NCI-H2029 (cell line): ENCODE data around the gene ECD.
"Not testable (repeated sequence)": the region's sequence is repeated elsewhere in the genome, so short reads cannot be mapped to it uniquely, and the experiment has no call there.

Experiments
- DNase-seq: peaks from one replicate; lab custom pipeline; 2025; lab: John Stamatoyannopoulos, UW

The ECD gene

GRCh38 chr10:73159038-73159648, 8.7 kb downstream of the ECD start:
- DNase-seq: no peak

DNA sequence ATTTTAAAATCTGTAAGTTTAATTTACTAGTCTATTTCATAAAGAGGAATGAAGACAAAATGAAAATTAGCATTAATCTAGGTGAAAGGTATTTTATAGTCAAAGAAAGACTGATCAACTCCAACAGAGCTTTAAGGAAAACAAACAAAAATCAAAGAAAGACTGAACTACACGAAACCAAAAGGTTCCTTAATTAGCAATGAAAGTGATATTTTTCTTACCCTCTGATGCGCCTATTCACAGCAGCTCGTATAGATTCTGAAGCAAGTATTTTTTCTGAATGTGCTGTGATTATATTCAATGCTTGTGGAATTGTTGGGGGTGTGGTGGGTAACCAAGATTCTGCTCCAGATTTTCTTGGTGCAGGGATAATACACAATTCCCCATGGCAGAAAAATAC, 11.8 kb downstream of the ECD start:
- DNase-seq: no peak

DNA sequence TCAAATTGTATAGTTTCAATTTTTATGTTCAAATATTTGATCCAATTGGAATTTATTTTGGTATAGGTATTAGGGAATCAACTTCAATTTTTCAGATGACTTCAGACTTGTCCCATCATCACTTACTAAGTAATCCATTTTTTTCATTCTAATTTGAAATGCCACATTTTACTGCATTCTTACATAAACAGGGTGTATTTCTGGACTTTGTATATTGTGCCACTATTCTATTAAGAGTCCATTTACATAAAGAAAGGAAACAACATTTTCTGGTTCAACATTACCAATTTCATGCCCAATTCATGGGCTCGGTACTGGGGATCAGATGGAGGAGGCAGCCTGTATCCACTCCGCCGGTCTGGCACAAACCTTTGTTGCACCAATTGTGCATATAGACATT, 15.8 kb downstream of the ECD start:
- no peak for DNase-seq

DNA sequence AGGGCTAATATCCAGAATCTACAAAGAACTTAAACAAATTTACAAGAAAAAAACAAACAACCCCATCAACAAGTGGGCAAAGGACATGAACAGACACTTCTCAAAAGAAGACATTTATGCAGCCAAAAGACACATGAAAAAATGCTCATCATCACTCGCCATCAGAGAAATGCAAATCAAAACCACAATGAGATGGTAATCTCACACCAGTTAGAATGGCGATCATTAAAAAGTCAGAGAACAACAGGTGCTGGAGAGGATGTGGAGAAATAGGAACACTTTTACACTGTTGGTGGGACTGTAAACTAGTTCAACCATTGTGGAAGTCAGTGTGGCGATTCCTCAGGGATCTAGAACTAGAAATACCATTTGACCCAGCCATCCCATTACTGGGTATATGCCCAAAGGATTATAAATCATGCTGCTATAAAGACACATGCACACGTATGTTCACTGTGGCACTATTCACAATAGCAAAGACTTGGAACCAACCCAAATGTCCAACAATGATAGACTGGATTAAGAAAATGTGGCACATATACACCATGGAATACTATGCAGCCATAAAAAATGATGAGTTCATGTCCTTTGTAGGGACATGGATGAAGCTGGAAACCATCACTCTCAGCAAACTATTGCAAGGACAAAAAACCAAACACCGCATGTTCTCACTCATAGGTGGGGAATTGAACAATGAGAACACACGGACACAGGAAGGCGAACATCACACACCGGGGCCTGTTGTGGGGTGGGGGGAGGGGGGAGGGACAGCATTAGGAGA, 17.0 kb downstream of the ECD start:
- not testable (repeated sequence) for DNase-seq

DNA sequence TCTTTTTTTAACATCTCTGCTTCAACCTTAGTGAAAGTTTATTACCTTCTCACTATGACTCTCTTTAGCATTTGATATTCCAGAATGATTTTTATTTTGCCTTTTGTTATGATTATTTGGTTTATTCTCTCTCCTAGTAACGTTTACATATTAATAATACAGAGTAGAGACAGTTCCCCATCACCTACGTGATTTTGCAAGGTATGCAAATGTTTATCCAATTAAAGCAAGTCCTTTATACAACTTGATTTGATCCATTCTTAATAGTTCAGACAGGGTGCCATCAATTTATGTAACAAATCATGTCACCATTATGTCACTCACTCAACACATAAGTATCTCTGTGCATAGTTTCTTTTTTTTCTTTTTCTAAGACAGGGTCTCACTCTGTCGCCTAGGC, 26.2 kb downstream of the ECD start:
- no peak for DNase-seq

DNA sequence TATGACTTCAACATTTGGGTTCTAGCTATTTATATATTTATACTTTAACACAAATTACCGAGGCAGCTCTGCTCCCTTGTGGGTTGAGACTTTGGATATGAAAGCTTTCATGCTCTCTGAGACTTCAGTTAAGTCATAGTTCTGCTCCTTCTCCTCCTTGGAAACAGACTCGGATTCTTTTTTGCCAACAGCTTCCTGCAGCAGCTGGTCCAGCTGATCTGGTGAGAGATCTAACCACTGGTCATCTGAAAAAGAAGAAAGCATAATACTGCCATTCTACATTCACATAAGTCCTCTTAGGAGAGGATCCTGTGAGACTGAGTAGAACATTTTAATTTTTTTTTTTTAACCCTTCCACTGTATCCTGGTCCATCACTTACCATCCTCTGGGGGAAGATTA, 28.6 kb downstream of the ECD start:
- no peak for DNase-seq

DNA sequence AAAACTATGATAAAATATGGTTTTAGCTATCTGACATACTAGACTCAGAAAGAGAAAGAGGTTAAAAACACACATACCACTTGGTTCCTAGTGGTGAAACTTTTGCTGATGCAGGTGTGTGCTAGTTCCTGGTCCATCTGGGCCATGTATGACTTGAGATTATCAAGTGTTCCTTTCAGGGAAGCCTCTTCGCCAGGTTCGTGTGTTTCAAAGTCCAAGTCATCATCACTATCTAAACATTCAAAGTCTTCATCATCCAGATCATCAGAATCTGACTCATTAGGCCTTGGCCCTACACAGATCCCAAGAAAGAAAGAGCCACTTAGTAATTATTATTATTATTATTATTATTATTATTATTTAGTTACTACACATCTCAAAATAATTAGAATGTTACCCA, 31.2 kb downstream of the ECD start:
- no peak for DNase-seq

GRCh38 chr10:73134727-73135126, 33.1 kb downstream of the ECD start:
- no peak for DNase-seq

DNA sequence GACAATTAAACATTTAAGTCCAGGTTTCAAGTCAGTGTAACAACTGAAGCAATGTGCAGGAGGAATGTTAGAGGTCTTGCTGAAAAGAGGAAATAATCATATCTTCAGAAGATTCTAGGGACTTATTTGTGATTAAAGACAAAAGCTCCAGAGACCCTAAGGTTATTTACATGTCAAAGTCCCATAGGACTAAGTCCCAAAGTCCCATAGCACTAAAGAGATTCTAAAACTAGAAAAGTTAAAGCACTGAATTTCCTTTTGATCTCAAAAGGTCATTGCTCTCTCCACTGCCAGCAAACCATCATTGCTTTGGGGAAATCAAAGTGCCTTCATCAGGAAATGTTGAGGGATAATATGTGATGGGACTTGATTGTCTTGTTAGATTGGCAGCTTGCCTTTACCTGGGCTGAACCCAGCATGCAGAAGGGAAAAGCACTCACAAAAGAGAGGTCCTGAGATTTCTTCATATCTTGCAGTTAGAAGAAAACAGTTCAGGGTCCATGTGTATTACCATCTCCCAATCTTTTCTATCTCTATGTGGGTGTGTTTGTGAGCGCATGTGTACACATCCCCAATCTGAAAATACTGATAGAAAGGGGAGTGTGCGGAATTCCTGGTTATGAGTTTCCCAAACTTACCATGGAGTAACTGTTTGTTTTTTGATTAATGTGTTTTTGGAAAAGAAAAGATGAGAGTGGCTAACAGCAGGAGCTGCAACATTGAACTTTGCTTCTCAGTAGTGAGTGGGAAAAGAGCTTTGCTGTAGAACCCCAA, 35.7 kb downstream of the ECD start:
- DNase-seq: no peak

DNA sequence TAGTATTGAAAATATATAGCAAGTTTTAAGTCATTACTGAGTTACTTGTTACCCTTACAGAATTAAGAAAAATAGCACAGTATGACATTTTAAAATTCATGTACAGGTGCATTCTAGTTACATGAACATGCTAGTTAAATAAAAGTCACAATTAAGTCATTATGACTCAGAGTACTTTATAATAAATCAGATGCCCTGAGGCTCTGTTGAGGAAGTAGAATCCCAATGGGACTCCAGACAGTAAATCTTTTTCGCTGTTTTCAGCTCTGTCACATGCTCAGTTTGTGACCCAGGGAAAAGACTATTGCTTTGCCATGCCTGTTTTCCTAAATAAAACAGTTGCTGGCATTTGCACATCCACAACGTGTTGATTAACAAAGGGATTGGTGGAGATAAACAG, 36.5 kb downstream of the ECD start:
- no peak for DNase-seq

- DNase-seq: no peak
Measured at GRCh38 chr10:73126343-73126742, 41.5 kb downstream of the ECD start.

- no peak for DNase-seq
Measured at GRCh38 chr10:73119952-73120351, 47.9 kb downstream of the ECD start.

- no peak for DNase-seq
Measured at GRCh38 chr10:73119457-73119856, 48.4 kb downstream of the ECD start.

GRCh38 chr10:73117976-73118743, 49.6 kb downstream of the ECD start:
- DNase-seq: no peak

DNA sequence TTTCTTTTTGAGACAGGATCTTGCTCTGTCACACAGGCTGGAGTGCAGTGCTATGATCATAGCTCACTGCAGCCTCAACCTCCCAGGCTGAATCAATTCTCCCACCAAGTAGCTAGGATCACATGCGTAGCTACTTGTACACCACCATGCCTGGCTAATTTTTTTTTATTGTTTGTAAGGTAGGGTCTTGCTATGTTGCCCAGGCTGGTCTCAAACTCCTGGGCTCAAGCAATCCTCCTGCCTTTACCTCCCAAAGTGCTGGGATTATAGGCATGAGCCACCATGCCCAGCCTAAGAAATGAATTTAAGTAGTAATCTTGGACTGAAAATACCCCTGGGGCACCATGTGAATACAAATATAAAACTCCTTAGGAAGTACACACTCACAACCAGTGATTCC, 51.8 kb downstream of the ECD start:
- DNase-seq: no peak

GRCh38 chr10:73113551-73113950, 54.3 kb downstream of the ECD start:
- no peak for DNase-seq

GRCh38 chr10:73112032-73112431, 55.8 kb downstream of the ECD start:
- DNase-seq: not testable (repeated sequence)

DNA sequence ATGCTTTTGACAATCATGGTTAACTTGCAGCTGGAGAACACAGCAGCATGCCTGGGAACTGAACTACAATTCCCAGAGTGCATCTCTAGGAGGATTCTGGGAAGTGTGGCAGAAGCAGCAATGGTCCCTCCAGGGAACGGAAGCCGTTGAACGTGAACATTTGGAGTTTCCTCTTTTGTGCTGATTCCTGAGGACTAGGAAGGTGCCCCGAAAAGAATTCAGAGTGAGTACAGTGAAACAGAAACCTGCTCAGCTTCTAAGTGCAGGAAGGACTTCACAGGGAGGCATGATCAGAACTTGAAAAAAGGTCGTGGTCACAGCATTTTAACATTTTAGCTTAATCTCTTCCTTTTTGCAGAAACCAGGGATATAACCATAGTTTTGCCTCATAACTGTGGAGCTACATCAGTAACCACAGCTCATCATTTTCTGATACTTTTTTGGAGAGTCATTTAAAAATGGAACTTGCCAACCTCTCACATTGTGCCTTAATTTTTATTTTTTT, 57.4 kb downstream of the ECD start, which contains the start of gene NUDT13:
Gene NUDT13 (plus strand): TSS at position 111 of the 505 bp plus-strand sequence. CDS start 3,911 bp downstream, outside the sequence.
- DNase-seq: peak; percentile 40

- not testable (repeated sequence) for DNase-seq
Measured at GRCh38 chr10:73109248-73109652, 58.6 kb downstream of the ECD start.

- no peak for DNase-seq
Measured at GRCh38 chr10:73106301-73106700, 61.5 kb downstream of the ECD start.

DNA sequence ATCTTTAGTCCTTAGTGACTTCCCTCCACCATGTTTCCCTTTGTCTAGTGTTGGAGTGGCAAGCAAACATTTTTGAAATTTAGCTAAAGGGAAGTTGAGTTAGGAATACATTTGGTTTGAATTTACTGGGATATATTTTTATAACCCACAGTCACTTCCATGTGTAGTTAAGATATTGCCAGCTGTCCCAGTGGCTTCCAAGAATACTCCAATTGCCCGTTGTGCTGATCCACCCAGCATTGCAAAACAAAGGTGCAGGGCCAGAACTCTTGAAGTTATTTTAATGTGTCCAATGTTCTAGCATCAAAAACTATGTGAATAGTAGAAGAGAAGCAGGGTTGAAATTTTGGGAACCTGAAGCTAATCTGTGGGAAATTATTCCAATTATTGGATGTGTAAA, 68.7 kb downstream of the ECD start:
- DNase-seq: no peak

DNA sequence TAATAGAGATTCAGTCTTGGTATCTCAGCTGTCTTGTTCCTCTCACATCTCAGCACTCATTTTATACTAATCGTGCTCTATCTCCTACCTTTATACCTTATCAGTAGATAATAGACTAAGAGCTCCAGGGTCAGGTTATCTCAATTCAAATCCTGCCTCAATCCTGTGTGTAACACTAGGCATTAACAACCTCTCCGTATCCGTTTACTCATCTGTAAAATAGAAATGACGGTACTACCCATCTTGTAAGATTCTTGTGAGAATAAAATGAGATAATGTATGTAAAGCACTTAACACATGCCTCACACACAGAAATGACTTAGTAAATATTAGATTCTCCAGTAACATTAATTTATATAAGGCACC, 70.5 kb downstream of the ECD start:
- DNase-seq: no peak
